ENCODE data around the gene GNPAT.

Gene GNPAT

GRCh38 chr1:231286603-231287002 lies 45.6 kb downstream of the GNPAT start:
- H3K79me2 ChIP-seq (ENCODE audit: insufficient read depth, low read depth): no peaks in the 10 kb centered on the region
- H3K27ac ChIP-seq: no peak overlapping the region
- no peak overlapping the region for H3K4me2 ChIP-seq
- no peak overlapping the region for H3K9ac ChIP-seq
- no peak for TF ChIP-seq CTCF (conservative IDR thresholded peaks at IDR 0.05; ENCODE audit: low read depth, low read length)
- H3K27me3 ChIP-seq (ENCODE audit: insufficient read depth, low read depth): no peaks in the 10 kb centered on the region
- no peak overlapping the region for H3K4me3 ChIP-seq (IDR thresholded peaks at IDR 0.05; ENCODE audit: insufficient read depth, low read depth, low read length)
- no peaks in the 10 kb centered on the region for H3K36me3 ChIP-seq (ENCODE audit: insufficient read depth)
- H3K4me1 ChIP-seq (ENCODE audit: low read depth, poor library complexity, severe bottlenecking): no peaks in the 10 kb centered on the region
- no peaks in the 10 kb centered on the region for H4K20me1 ChIP-seq (ENCODE audit: insufficient read depth)
- H2AFZ ChIP-seq (ENCODE audit: low read depth): no peak overlapping the region

GRCh38 chr1:231295938-231296337 lies 54.9 kb downstream of the GNPAT start:
- TF ChIP-seq CTCF (conservative IDR thresholded peaks at IDR 0.05; ENCODE audit: low read depth, low read length): no peak
- no peaks in the 10 kb centered on the region for H3K79me2 ChIP-seq (ENCODE audit: insufficient read depth, low read depth)
- no peak overlapping the region for H3K4me2 ChIP-seq
- H3K4me1 ChIP-seq (ENCODE audit: low read depth, poor library complexity, severe bottlenecking): no peaks in the 10 kb centered on the region
- H3K27ac ChIP-seq: no peak overlapping the region
- H2AFZ ChIP-seq (ENCODE audit: low read depth): no peak overlapping the region
- H3K9ac ChIP-seq: no peak overlapping the region
- no peaks in the 10 kb centered on the region for H4K20me1 ChIP-seq (ENCODE audit: insufficient read depth)
- H3K27me3 ChIP-seq (ENCODE audit: insufficient read depth, low read depth): no peaks in the 10 kb centered on the region
- H3K4me3 ChIP-seq (IDR thresholded peaks at IDR 0.05; ENCODE audit: insufficient read depth, low read depth, low read length): no peak overlapping the region
- H3K36me3 ChIP-seq (ENCODE audit: insufficient read depth): no peaks in the 10 kb centered on the region

GRCh38 chr1:231301990-231302389 lies 61.0 kb downstream of the GNPAT start:
- H4K20me1 ChIP-seq (ENCODE audit: insufficient read depth): no peaks in the 10 kb centered on the region
- H3K4me3 ChIP-seq (IDR thresholded peaks at IDR 0.05; ENCODE audit: insufficient read depth, low read depth, low read length): no peak overlapping the region
- H3K9ac ChIP-seq: no peak overlapping the region
- H3K36me3 ChIP-seq (ENCODE audit: insufficient read depth): no peaks in the 10 kb centered on the region
- no peak overlapping the region for H3K4me2 ChIP-seq
- no peak overlapping the region for H3K27ac ChIP-seq
- H3K79me2 ChIP-seq (ENCODE audit: insufficient read depth, low read depth): no peaks in the 10 kb centered on the region
- no peaks in the 10 kb centered on the region for H3K27me3 ChIP-seq (ENCODE audit: insufficient read depth, low read depth)
- no peak overlapping the region for H2AFZ ChIP-seq (ENCODE audit: low read depth)
- H3K4me1 ChIP-seq (ENCODE audit: low read depth, poor library complexity, severe bottlenecking): no peaks in the 10 kb centered on the region
- TF ChIP-seq CTCF (conservative IDR thresholded peaks at IDR 0.05; ENCODE audit: low read depth, low read length): no peak

GRCh38 chr1:231310391-231310934 lies 69.5 kb downstream of the GNPAT start:
- Histone ChIP-seq H3K4me3 (IDR thresholded peaks at IDR 0.05; ENCODE audit: insufficient read depth, low read depth, low read length) (no peak overlapping the region), H3K36me3 (ENCODE audit: insufficient read depth) (no peaks in the 10 kb centered on the region), H3K4me2 (no peak overlapping the region), H3K4me1 (ENCODE audit: low read depth, poor library complexity, severe bottlenecking) (no peaks in the 10 kb centered on the region), H2AFZ (ENCODE audit: low read depth) (no peak overlapping the region), H3K27me3 (ENCODE audit: insufficient read depth, low read depth) (no peaks in the 10 kb centered on the region), H3K79me2 (ENCODE audit: insufficient read depth, low read depth) (no peaks in the 10 kb centered on the region), H3K27ac (no peak overlapping the region), H4K20me1 (ENCODE audit: insufficient read depth) (no peaks in the 10 kb centered on the region), H3K9ac (no peak overlapping the region)
- no peak for TF ChIP-seq CTCF (conservative IDR thresholded peaks at IDR 0.05; ENCODE audit: low read depth, low read length)
